SU-DHL-6 (cell line): ENCODE results near the gene SNRPB2.

Experiments
- EZH2phosphoT487 ChIP-seq: fragments of 200-600 bp; sonication (generic), shearing (Covaris generic); conservative IDR thresholded peaks from 2 replicates; pipeline ENCODE4 v1.6.1; 2018; ENCODE audit warnings: mild to moderate bottlenecking, antibody characterized with exemption, low read length, moderate library complexity, mixed read lengths
- TF ChIP-seq, protein P1 (sequence below): fragments of 200-600 bp; sonication (generic); IDR thresholded peaks from one replicate; pipeline ENCODE4 v1.5.1; 2017; ENCODE audit warnings: antibody characterized with exemption, mild to moderate bottlenecking, low read length, moderate library complexity; ENCODE audit not compliant: insufficient read depth, poor library complexity, severe bottlenecking

DNA sequence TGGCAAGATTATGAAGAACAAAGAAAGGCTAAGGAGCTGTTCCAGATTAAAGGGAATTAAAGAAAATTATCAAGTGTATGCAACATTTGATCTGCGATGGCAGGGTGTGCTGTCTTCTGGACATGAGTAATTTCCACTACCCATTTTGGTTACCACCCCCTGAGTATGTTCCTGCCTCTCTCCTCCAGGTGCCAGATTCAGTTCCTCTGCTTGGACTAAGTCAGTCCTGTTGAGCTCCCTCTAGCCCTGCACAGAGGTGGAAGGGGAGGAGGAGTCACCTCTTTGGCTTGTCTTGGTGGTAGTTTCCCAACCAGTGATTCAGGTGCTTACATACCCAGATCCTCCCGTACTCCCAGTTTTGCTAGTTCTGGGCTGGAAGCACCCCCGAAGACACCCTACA lies 22.2 kb upstream of the SNRPB2 start:
- TF ChIP-seq, protein P1, sequence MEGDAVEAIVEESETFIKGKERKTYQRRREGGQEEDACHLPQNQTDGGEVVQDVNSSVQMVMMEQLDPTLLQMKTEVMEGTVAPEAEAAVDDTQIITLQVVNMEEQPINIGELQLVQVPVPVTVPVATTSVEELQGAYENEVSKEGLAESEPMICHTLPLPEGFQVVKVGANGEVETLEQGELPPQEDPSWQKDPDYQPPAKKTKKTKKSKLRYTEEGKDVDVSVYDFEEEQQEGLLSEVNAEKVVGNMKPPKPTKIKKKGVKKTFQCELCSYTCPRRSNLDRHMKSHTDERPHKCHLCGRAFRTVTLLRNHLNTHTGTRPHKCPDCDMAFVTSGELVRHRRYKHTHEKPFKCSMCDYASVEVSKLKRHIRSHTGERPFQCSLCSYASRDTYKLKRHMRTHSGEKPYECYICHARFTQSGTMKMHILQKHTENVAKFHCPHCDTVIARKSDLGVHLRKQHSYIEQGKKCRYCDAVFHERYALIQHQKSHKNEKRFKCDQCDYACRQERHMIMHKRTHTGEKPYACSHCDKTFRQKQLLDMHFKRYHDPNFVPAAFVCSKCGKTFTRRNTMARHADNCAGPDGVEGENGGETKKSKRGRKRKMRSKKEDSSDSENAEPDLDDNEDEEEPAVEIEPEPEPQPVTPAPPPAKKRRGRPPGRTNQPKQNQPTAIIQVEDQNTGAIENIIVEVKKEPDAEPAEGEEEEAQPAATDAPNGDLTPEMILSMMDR, result no peak
- TF ChIP-seq EZH2phosphoT487, result no peak
